ENCODE data around the gene SLC22A16. TPM values are rescaled to one million over a fixed set of nuclear protein-coding genes. Genes with fewer than 3 reads are reported as not detected.

The SLC22A16 gene
- total and polyA plus RNA-seq, 10 of the 15 experiments (the other 5 are each of a cell fraction or from before 2014, with no cell fraction given) = not detected

- TF ChIP-seq RUNX3 (IDR thresholded peaks at IDR 0.05; ENCODE audit: low read length) (no peak), EP300 (IDR thresholded peaks at IDR 0.05; ENCODE audit: borderline replicate concordance in 1 of 2, control insufficient read depth in 1 of 2, low read depth in 2 of 2, low read length in 2 of 2) (no peak), ETV6 (conservative IDR thresholded peaks at IDR 0.05 in 1 of 2, IDR thresholded peaks at IDR 0.05 in 1 of 2; ENCODE audit: borderline replicate concordance in 1 of 2, low read depth in 1 of 2) (no peak), TCF7 (IDR thresholded peaks at IDR 0.05; ENCODE audit: borderline replicate concordance) (no peak), WRNIP1 (IDR thresholded peaks at IDR 0.05; ENCODE audit: borderline replicate concordance, low read depth, low read length) (no peak)
- TF ChIP-seq, protein P1, sequence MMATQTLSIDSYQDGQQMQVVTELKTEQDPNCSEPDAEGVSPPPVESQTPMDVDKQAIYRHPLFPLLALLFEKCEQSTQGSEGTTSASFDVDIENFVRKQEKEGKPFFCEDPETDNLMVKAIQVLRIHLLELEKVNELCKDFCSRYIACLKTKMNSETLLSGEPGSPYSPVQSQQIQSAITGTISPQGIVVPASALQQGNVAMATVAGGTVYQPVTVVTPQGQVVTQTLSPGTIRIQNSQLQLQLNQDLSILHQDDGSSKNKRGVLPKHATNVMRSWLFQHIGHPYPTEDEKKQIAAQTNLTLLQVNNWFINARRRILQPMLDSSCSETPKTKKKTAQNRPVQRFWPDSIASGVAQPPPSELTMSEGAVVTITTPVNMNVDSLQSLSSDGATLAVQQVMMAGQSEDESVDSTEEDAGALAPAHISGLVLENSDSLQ (IDR thresholded peaks at IDR 0.05) = no peak
- TF ChIP-seq, protein P2, sequence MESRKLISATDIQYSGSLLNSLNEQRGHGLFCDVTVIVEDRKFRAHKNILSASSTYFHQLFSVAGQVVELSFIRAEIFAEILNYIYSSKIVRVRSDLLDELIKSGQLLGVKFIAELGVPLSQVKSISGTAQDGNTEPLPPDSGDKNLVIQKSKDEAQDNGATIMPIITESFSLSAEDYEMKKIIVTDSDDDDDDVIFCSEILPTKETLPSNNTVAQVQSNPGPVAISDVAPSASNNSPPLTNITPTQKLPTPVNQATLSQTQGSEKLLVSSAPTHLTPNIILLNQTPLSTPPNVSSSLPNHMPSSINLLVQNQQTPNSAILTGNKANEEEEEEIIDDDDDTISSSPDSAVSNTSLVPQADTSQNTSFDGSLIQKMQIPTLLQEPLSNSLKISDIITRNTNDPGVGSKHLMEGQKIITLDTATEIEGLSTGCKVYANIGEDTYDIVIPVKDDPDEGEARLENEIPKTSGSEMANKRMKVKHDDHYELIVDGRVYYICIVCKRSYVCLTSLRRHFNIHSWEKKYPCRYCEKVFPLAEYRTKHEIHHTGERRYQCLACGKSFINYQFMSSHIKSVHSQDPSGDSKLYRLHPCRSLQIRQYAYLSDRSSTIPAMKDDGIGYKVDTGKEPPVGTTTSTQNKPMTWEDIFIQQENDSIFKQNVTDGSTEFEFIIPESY (IDR thresholded peaks at IDR 0.05) = no peak
- DNase-seq (ENCODE audit: low read depth, low spot score) (no peak), ATAC-seq (no peak), FAIRE-seq (no peak)
- no TSS peak for BruUV-seq (replicated peaks)
- POLR2A ChIA-PET = interaction anchor here (0.5 kb wide), 1 partner anchor 54 kb away, joined by 4 read pairs; no protein-coding TSS in a partner anchor
- RAD21 ChIA-PET (ENCODE audit: unreplicated experiment) = no interaction called here
- SMC1A ChIA-PET (ENCODE audit: uncharacterized antibody, unreplicated experiment) = no interaction called here
- Histone ChIP-seq H3K4me2 (ENCODE audit: control insufficient read depth, insufficient read depth) (no peak overlapping the region), H4K20me1 (ENCODE audit: control insufficient read depth, insufficient read depth) (no peaks in the 10 kb centered on the region), H3K9me3 (replicated peaks; ENCODE audit: control insufficient read depth, insufficient read depth, low read length) (no peaks in the 10 kb centered on the region), H3K79me2 (ENCODE audit: control insufficient read depth, insufficient read depth, low read length) (no peaks in the 10 kb centered on the region), H3K9ac (ENCODE audit: control insufficient read depth, insufficient read depth, low read length) (no peak overlapping the region), H2AFZ (ENCODE audit: control insufficient read depth, low read depth, low read length) (no peak overlapping the region), H3K36me3 (ENCODE audit: control insufficient read depth in 2 of 2, insufficient read depth in 2 of 2, low read length in 1 of 2) (no peaks in the 10 kb centered on the region), H3K4me1 (ENCODE audit: control insufficient read depth, insufficient read depth, low read length) (no peaks in the 10 kb centered on the region), H3K27ac (ENCODE audit: control insufficient read depth, insufficient read depth) (no peak overlapping the region), H3K4me3 (no peak overlapping the region), H3K27me3 (replicated peaks in 1 of 2; ENCODE audit: control insufficient read depth in 2 of 2, insufficient read depth in 2 of 2, low read length in 1 of 2) (no peaks in the 10 kb centered on the region; a peak in 1 of 4 replicates)
- 0% methylated on average over 1 of the region's 1 CpG for WGBS (ENCODE audit: insufficient coverage, insufficient replicate concordance, low lambda C conversion rate, missing lambda C conversion rate)
- in situ Hi-C loops (cut with MboI) = no loop called here
- CTCF ChIA-PET = no interaction called here
- intact Hi-C loops (cut with micrococcal nuclease; ENCODE audit: unreplicated experiment) = no loop called here
Measured at GRCh38 chr6:110461376-110461775, 15.0 kb downstream of the SLC22A16 start.

Measured in GM12878 (cell line).